PC-3 (cell line): ENCODE results near the gene DMD. TPM values are rescaled to one million over a fixed set of nuclear protein-coding genes. Genes with fewer than 3 reads are reported as not detected.

ENCODE experiments used
- ATAC-seq: fragments of 200-7000 bp; cut with Tn5 transposase; 2 replicates; pipeline ENCODE4 v1.9.1; 2020; ENCODE audit warnings: mild to moderate bottlenecking, moderate library complexity
- BruUV-seq: library from RNA; stranded (reverse); fragments of 400-500 nt; replicated peaks from 2 replicates; lab custom pipeline; 2021; lab: Mats Ljungman, UMichigan
- CTCF ChIA-PET: fragments of 300-600 bp; sonication (Branson Sonifier 250); formaldehyde crosslinking; loops from one replicate; lab custom pipeline; 2022; ENCODE audit warnings: antibody characterized with exemption; lab: Charles Lee
- POLR2A ChIA-PET: fragments of 300-600 bp; sonication (Branson Sonifier 250); formaldehyde crosslinking; loops from one replicate; lab custom pipeline; 2022; ENCODE audit warnings: antibody characterized with exemption; ENCODE audit not compliant: unreplicated experiment; lab: Charles Lee
- DNase-seq: peaks from one replicate; pipeline ENCODE4 v3.0.0-alpha.2; 2015
- H2AFZ ChIP-seq: fragments of 300-600 bp; sonication (generic); 2 replicates; pipeline ENCODE4 v1.6.0; 2016; ENCODE audit warnings: antibody characterized with exemption, low read length
- H3F3A ChIP-seq: fragments of 300-600 bp; sonication (generic); one replicate; pipeline ENCODE4 v1.6.0; 2017; ENCODE audit warnings: antibody characterized with exemption, low read length, control low read depth, mild to moderate bottlenecking; ENCODE audit not compliant: unreplicated experiment
- H3K27ac ChIP-seq: fragments of 300-600 bp; sonication (generic); 2 replicates; pipeline ENCODE4 v1.5.1; 2016; ENCODE audit warnings: mild to moderate bottlenecking, low read length
- H3K27me3 ChIP-seq: fragments of 300-600 bp; sonication (generic); 2 replicates; pipeline ENCODE4 v1.6.1; 2016; ENCODE audit warnings: low read length, mixed read lengths
- H3K36me3 ChIP-seq: fragments of 300-600 bp; sonication (generic); 2 replicates; pipeline ENCODE4 v1.6.1; 2016; ENCODE audit warnings: low read depth, mixed run types, low read length, mixed read lengths
- H3K4me1 ChIP-seq: fragments of 300-600 bp; sonication (generic); 2 replicates; pipeline ENCODE4 v1.5.1; 2016; ENCODE audit warnings: low read length; ENCODE audit not compliant: insufficient read depth
- H3K4me2 ChIP-seq: fragments of 300-600 bp; sonication (generic); 2 replicates; pipeline ENCODE4 v1.6.0; 2016; ENCODE audit warnings: low read length
- H3K4me3 ChIP-seq: fragments of 300-600 bp; sonication (generic); 2 replicates; pipeline ENCODE4 v1.5.1; 2016; ENCODE audit warnings: mild to moderate bottlenecking, low read length, mixed read lengths
- H3K79me2 ChIP-seq: fragments of 300-600 bp; sonication (generic); 2 replicates; pipeline ENCODE4 v1.6.1; 2017; ENCODE audit warnings: low read length, mixed read lengths
- H3K9ac ChIP-seq: fragments of 300-600 bp; sonication (generic); 2 replicates; pipeline ENCODE4 v1.6.0; 2016; ENCODE audit warnings: mild to moderate bottlenecking, low read length
- H3K9me2 ChIP-seq: fragments of 300-600 bp; sonication (generic); replicated peaks from 2 replicates; pipeline ENCODE4 v1.6.1; 2016; ENCODE audit warnings: mixed run types, low read length, mixed read lengths
- H3K9me3 ChIP-seq: fragments of 300-600 bp; sonication (generic); 2 replicates; pipeline ENCODE4 v1.6.1; 2016; ENCODE audit warnings: low read length, mixed read lengths
- H4K20me1 ChIP-seq: fragments of 300-600 bp; sonication (generic); 2 replicates; pipeline ENCODE4 v1.6.1; 2016; ENCODE audit warnings: low read length, mixed read lengths
- EZH2 ChIP-seq: fragments of 300-600 bp; sonication (generic); IDR thresholded peaks from one replicate; pipeline ENCODE4 v1.6.1; 2017; ENCODE audit warnings: antibody characterized with exemption, mild to moderate bottlenecking, low read length; ENCODE audit not compliant: unreplicated experiment
- EZH2phosphoT487 ChIP-seq: fragments of 300-600 bp; sonication (generic); IDR thresholded peaks from 2 replicates; pipeline ENCODE4 v1.6.1; 2018; ENCODE audit warnings: mild to moderate bottlenecking, antibody characterized with exemption, low read length, borderline replicate concordance
- intact Hi-C: fragments of 100-400 bp; cut with micrococcal nuclease; formaldehyde crosslinking; loops from 2 replicates; pipeline ENCODE4 v1.9.0; 2023
- total RNA-seq: library from RNA; depleted of rRNA; stranded (reverse); fragments of >200 nt; gene quantifications from 2 replicates; pipeline ENCODE4 v1.2.3, GENCODE V29; 2014
- TF ChIP-seq, protein P1 (sequence below): fragments of 300-600 bp; sonication (generic); conservative IDR thresholded peaks from 2 replicates; pipeline ENCODE4 v1.5.1; 2017; ENCODE audit warnings: antibody characterized with exemption, low read depth, mild to moderate bottlenecking, low read length

The DMD gene
- total RNA-seq, 1 experiment from 2014 or later, result not detected

- Histone ChIP-seq H3K4me1 (no peaks in the 10 kb centered on the region), H3K4me2 (no peak overlapping the region), H3F3A (no peaks in the 10 kb centered on the region), H3K27me3 (no peaks in the 10 kb centered on the region), H3K79me2 (no peaks in the 10 kb centered on the region), H3K9me2 (no peaks in the 10 kb centered on the region), H3K36me3 (no peaks in the 10 kb centered on the region), H4K20me1 (no peaks in the 10 kb centered on the region), H3K27ac (no peak overlapping the region), H2AFZ (no peak overlapping the region), H3K9me3 (no peaks in the 10 kb centered on the region), H3K4me3 (no peak overlapping the region), H3K9ac (no peak overlapping the region)
- ATAC-seq, result no peak
- intact Hi-C loops, result no loop called here
- ChIA-PET CTCF (no interaction called here), POLR2A (no interaction called here)
- TF ChIP-seq EZH2phosphoT487 (no peak), EZH2 (no peak)
- TF ChIP-seq, protein P1, sequence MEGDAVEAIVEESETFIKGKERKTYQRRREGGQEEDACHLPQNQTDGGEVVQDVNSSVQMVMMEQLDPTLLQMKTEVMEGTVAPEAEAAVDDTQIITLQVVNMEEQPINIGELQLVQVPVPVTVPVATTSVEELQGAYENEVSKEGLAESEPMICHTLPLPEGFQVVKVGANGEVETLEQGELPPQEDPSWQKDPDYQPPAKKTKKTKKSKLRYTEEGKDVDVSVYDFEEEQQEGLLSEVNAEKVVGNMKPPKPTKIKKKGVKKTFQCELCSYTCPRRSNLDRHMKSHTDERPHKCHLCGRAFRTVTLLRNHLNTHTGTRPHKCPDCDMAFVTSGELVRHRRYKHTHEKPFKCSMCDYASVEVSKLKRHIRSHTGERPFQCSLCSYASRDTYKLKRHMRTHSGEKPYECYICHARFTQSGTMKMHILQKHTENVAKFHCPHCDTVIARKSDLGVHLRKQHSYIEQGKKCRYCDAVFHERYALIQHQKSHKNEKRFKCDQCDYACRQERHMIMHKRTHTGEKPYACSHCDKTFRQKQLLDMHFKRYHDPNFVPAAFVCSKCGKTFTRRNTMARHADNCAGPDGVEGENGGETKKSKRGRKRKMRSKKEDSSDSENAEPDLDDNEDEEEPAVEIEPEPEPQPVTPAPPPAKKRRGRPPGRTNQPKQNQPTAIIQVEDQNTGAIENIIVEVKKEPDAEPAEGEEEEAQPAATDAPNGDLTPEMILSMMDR, result no peak
- DNase-seq, result no peak
- BruUV-seq, result no TSS peak
Measured at GRCh38 chrX:31832263-31832662, 1379.1 kb downstream of the DMD start.

GRCh38 chrX:31820430-31821210 lies 1390.7 kb downstream of the DMD start:
- H3F3A ChIP-seq, result no peaks in the 10 kb centered on the region
- H3K4me3 ChIP-seq, result no peak overlapping the region
- H3K36me3 ChIP-seq, result no peaks in the 10 kb centered on the region
- DNase-seq (no peak), ATAC-seq (no peak)
- no TSS peak for BruUV-seq
- H3K4me1 ChIP-seq, result no peaks in the 10 kb centered on the region
- POLR2A ChIA-PET, result no interaction called here
- H3K9me2 ChIP-seq, result no peaks in the 10 kb centered on the region
- intact Hi-C loops, result no loop called here
- H3K27me3 ChIP-seq, result no peaks in the 10 kb centered on the region
- H3K79me2 ChIP-seq, result no peaks in the 10 kb centered on the region
- H4K20me1 ChIP-seq, result no peaks in the 10 kb centered on the region
- no peak overlapping the region for H3K4me2 ChIP-seq
- H2AFZ ChIP-seq, result no peak overlapping the region
- CTCF ChIA-PET, result no interaction called here
- TF ChIP-seq, protein P1, result no peak
- no peak for TF ChIP-seq EZH2phosphoT487
- TF ChIP-seq EZH2, result no peak
- H3K9me3 ChIP-seq, result no peaks in the 10 kb centered on the region
- H3K9ac ChIP-seq, result no peak overlapping the region
- no peak overlapping the region for H3K27ac ChIP-seq

DNA sequence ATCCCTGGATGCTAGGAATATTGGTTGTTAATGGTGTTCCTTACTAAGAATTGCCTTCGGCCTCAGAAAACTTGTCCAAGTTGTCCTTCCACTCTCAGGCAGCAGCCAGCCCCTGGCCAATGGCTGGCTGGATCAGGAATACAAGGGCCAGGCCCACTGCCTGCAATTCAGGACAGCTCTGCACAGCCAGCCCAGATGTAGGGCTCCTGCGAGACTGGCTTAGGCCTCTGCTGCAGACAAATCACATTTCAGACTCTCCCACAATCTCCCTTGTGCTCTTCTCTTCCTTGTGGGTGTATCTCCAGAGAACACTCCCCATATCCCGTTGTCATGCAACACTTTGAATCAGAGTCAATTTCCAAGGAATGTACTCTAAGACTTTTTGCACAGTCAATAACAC lies 1391.9 kb downstream of the DMD start:
- ChIA-PET POLR2A (no interaction called here), CTCF (no interaction called here)
- Histone ChIP-seq H3K9ac (no peak overlapping the region), H3K4me3 (no peak overlapping the region), H2AFZ (no peak overlapping the region), H3K4me1 (no peaks in the 10 kb centered on the region), H3K4me2 (no peak overlapping the region), H3K36me3 (no peaks in the 10 kb centered on the region), H3K27me3 (no peaks in the 10 kb centered on the region), H3F3A (no peaks in the 10 kb centered on the region), H3K79me2 (no peaks in the 10 kb centered on the region), H4K20me1 (no peaks in the 10 kb centered on the region), H3K9me2 (no peaks in the 10 kb centered on the region), H3K9me3 (no peaks in the 10 kb centered on the region), H3K27ac (no peak overlapping the region)
- BruUV-seq, result no TSS peak
- DNase-seq (no peak), ATAC-seq (no peak)
- TF ChIP-seq EZH2phosphoT487 (no peak), EZH2 (no peak)
- TF ChIP-seq, protein P1, result no peak
- intact Hi-C loops, result no loop called here
